ENCODE measurements around the gene BAHCC1. TPM values are rescaled to one million over a fixed set of nuclear protein-coding genes. Genes with fewer than 3 reads are reported as not detected.

BAHCC1 gene
- total RNA-seq, 2 donors from 2014 or later, result 5.8 to 12.7 TPM

DNA sequence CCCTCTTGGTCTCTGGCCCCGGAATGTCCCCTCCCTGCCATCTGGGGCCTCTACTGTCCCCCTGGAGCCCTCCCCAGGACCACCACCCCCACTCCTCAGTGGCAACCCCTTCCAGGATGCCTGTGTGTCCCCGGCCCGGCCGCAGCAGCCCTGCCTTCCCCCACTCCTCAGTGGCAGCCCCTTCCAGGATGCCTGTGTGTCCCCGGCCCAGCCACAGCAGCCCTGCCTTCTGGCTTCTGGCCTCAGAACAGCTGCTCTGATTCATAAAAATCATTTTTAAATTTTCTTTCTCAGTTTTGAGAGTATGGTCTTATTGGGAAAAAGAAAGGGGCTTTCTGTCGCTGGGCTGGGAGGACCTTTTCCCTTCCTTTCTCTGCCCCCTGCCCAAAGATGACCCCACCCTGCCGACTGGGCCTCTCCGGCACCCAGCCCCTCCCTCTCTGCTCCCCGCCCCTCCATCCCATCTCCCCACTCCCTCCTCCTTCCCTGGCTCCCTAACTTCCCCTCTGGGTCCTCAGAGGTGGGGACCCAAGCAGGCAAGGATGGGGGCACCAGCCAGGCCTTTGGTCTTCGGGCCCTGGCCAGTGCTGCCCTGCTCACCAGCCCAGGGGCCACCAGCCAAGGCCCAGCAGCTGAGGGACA lies 40.5 kb downstream of the BAHCC1 start:
- Histone ChIP-seq H3K4me3 (no peak overlapping the region), H3K9me3 (no peaks in the 10 kb centered on the region), H3K4me1 (peaks cover 0 to 45% of the 10 kb centered on the region in 2 donors), H3K36me3 (no peaks in the 10 kb centered on the region), H3K27ac (peak overlapping the region; percentile 74 to 78), H3K27me3 (no peaks in the 10 kb centered on the region)
- TF ChIP-seq, protein P1, sequence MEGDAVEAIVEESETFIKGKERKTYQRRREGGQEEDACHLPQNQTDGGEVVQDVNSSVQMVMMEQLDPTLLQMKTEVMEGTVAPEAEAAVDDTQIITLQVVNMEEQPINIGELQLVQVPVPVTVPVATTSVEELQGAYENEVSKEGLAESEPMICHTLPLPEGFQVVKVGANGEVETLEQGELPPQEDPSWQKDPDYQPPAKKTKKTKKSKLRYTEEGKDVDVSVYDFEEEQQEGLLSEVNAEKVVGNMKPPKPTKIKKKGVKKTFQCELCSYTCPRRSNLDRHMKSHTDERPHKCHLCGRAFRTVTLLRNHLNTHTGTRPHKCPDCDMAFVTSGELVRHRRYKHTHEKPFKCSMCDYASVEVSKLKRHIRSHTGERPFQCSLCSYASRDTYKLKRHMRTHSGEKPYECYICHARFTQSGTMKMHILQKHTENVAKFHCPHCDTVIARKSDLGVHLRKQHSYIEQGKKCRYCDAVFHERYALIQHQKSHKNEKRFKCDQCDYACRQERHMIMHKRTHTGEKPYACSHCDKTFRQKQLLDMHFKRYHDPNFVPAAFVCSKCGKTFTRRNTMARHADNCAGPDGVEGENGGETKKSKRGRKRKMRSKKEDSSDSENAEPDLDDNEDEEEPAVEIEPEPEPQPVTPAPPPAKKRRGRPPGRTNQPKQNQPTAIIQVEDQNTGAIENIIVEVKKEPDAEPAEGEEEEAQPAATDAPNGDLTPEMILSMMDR (IDR thresholded peaks at IDR 0.05), result no peak
- no peak for DNase-seq (ENCODE audit: low spot score)

DNA sequence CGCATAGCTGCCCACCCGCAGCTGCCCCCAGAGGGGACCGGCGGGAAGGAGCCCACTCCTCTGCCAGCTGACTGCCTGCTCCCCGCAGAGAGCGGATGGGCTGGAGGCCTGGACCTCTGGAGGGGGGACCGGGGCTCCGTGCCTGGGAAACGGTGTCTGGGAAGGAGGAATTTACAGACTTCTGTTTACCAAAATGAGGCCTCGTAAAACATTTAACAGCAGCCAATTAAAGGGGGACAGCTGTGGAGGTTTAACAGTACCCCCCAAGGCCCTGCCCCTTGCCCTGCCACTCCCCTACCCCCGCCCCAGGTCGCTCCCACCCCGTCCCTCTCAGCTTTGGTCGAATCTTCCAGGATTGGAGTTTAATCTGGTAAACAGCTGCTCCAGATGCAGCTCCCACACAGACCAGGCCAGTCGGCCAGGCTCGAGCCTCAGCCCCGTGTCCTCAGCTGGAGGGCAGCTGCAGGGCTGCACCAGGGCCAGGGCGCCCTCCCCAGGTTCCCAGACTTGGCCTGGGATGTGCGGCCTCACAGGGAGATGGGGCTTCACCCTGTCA lies 41.1 kb downstream of the BAHCC1 start:
- no peak for DNase-seq (ENCODE audit: low spot score)
- TF ChIP-seq, protein P1 (IDR thresholded peaks at IDR 0.05), result no peak
- Histone ChIP-seq H3K4me1 (peaks cover 0 to 45% of the 10 kb centered on the region in 2 donors), H3K27ac (peak overlapping the region; percentile 74 to 78), H3K36me3 (no peaks in the 10 kb centered on the region), H3K27me3 (no peaks in the 10 kb centered on the region), H3K4me3 (no peak overlapping the region), H3K9me3 (no peaks in the 10 kb centered on the region)

DNA sequence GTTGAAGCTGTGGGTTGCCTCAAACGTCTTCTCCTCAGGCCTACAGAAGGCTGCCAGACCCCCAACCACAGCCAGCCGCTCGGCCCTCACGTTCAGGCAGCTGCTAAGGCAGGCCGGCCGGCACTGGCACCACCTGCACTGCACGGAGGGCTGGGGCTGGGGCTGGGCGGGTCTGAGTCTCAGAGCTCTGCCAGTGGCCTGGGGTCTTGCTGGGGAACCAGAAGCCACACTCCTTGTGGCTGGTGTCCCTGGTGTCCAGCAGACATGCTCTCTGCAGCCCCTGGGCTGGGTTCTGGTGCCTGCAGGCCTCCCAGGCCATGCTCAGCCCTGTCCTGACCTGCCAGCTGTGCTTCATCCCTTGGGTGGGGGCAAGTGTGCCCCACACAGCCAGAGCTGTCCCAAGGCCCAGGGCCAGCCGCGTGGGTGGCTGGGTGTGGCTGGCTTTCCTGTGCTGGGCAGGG lies 42.0 kb downstream of the BAHCC1 start:
- DNase-seq (ENCODE audit: low spot score), result no peak
- Histone ChIP-seq H3K27me3 (no peaks in the 10 kb centered on the region), H3K9me3 (no peaks in the 10 kb centered on the region), H3K4me3 (no peak overlapping the region), H3K4me1 (peaks cover 0 to 45% of the 10 kb centered on the region in 2 donors), H3K36me3 (no peaks in the 10 kb centered on the region), H3K27ac (peak overlapping the region; percentile 74 to 78)
- TF ChIP-seq, protein P1 (IDR thresholded peaks at IDR 0.05), result no peak

DNA sequence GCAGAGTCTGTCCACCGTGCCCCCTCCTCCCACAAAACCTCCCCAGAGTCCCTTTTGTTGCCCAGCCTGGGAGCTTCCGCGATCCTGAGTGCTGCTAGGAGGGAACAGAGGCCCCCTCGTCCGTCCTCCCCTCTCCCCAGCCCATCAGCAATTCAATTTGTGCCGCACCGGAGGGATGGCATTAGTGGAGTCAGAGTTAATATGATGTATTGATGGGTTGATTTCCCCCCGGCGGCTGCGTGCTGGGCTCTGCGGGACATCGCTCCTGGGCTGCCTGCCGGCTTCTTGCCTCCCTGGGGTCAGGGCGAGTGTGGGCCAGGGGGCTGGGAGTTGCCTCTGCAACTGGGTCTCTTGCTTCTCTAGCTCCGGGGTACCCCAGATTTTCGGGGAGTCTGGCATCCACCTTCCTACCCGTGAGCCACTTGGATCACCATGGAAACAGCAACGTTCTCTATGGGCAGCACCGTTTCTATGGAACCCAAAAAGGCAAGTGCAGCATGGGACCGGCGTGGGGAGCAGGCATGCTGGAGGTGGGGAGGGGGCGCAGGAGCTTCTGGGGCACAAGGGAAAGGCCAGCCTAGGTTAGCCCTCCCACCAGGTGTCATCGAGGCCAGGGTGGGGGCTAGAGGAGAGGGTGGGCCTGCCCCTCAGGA lies 42.9 kb downstream of the BAHCC1 start:
- Histone ChIP-seq H3K36me3 (no peaks in the 10 kb centered on the region), H3K27ac (no peak overlapping the region), H3K9me3 (no peaks in the 10 kb centered on the region), H3K27me3 (no peaks in the 10 kb centered on the region), H3K4me3 (no peak overlapping the region), H3K4me1 (peaks cover 0 to 41% of the 10 kb centered on the region in 2 donors)
- TF ChIP-seq, protein P1 (IDR thresholded peaks at IDR 0.05), result no peak
- DNase-seq (ENCODE audit: low spot score), result no peak

DNA sequence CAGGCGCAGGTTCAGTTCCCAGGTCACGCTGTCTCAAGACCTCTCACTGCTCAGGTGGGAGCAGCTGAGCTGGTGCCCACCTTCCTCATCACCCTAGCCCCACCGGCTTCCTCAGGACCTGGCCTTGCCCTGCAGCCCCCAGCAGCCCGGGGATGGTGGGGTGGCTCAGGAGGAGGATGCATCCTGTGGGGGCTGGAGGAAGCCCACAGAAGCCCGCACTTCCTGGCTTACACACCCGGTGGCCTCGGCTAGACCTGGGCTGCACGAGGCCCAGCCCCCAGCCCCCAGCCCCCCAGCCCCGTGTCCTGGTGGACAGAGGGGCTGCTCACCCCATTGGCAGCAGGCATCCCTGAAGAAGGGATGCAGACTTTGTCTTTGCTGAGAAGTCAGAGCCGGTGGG lies 43.4 kb downstream of the BAHCC1 start:
- H3K27me3 ChIP-seq, result no peaks in the 10 kb centered on the region
- peaks cover 0 to 37% of the 10 kb centered on the region in 2 donors for H3K4me1 ChIP-seq
- H3K27ac ChIP-seq, result no peak overlapping the region
- H3K4me3 ChIP-seq, result no peak overlapping the region
- no peak for DNase-seq (ENCODE audit: low spot score)
- TF ChIP-seq, protein P1 (IDR thresholded peaks at IDR 0.05), result no peak
- no peaks in the 10 kb centered on the region for H3K36me3 ChIP-seq
- no peaks in the 10 kb centered on the region for H3K9me3 ChIP-seq
